Body of pancreas (tissue), 4 donors: ENCODE data around the gene EHMT1.

Source experiments
- POLR2A ChIP-seq, 3 donors: fragments of 450-650 bp; IDR thresholded peaks; one replicate each; pipeline ENCODE4 v1.6.1; 2016; ENCODE audit warnings: antibody characterized with exemption in 3 of 3, mild to moderate bottlenecking in 2 of 3
- TF ChIP-seq, protein P1 (sequence below), 7 experiments: fragments of 450-650 bp in 4 of 7; fragments of 200-600 bp in 3 of 7; sonication (generic) in 3 of 7; IDR thresholded peaks; one replicate each; pipeline ENCODE4 v1.5.1; 2016 to 2019; ENCODE audit warnings: antibody characterized with exemption in 7 of 7

GRCh38 chr9:137605121-137606004, 13.4 kb upstream of the EHMT1 start, which contains the start of gene ARRDC1:
- TF ChIP-seq, protein P1, sequence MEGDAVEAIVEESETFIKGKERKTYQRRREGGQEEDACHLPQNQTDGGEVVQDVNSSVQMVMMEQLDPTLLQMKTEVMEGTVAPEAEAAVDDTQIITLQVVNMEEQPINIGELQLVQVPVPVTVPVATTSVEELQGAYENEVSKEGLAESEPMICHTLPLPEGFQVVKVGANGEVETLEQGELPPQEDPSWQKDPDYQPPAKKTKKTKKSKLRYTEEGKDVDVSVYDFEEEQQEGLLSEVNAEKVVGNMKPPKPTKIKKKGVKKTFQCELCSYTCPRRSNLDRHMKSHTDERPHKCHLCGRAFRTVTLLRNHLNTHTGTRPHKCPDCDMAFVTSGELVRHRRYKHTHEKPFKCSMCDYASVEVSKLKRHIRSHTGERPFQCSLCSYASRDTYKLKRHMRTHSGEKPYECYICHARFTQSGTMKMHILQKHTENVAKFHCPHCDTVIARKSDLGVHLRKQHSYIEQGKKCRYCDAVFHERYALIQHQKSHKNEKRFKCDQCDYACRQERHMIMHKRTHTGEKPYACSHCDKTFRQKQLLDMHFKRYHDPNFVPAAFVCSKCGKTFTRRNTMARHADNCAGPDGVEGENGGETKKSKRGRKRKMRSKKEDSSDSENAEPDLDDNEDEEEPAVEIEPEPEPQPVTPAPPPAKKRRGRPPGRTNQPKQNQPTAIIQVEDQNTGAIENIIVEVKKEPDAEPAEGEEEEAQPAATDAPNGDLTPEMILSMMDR (IDR thresholded peaks at IDR 0.05) = no peak
- TF ChIP-seq POLR2A (IDR thresholded peaks at IDR 0.05) = peak; percentile 72 to 88 (median 82)
